Measurements from ENCODE around the gene SPAM1.
"Not testable (repeated sequence)": the region's sequence is repeated elsewhere in the genome, so short reads cannot be mapped to it uniquely, and the experiment has no call there.

Gene SPAM1

DNA sequence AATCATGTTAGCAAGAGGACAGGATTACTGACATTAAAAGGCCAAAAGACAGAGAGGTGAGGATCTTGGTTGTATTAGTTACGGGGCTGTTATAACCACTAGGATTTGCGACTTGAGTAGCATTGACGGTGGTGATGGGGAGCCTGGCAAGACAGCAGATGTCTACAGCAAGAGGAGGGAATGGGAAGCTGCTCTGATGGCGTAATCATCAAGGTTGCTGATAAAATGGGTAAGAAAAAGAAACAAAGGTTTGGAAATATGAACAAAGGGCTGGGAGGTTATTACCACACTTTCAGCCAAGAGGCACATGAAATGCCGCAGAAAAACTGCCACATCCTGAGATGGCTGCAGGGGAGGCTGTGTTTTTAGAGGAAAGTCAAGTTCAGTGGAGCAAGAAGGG lies 73.9 kb downstream of the SPAM1 start:
- no peaks in the 10 kb centered on the region for H3K4me1 ChIP-seq (ENCODE audit: control insufficient read depth in 1 of 2, insufficient read depth in 1 of 2, low read depth in 1 of 2, low read length in 1 of 2)
- H3K9me3 ChIP-seq, result no peaks in the 10 kb centered on the region
- no peak overlapping the region for H3K27ac ChIP-seq
- H3K27me3 ChIP-seq, result no peaks in the 10 kb centered on the region
- H3K36me3 ChIP-seq, result no peaks in the 10 kb centered on the region
- no peak overlapping the region for H3K4me3 ChIP-seq (ENCODE audit: low read depth in 1 of 2, low read length in 1 of 2)
- TF ChIP-seq, protein P1, sequence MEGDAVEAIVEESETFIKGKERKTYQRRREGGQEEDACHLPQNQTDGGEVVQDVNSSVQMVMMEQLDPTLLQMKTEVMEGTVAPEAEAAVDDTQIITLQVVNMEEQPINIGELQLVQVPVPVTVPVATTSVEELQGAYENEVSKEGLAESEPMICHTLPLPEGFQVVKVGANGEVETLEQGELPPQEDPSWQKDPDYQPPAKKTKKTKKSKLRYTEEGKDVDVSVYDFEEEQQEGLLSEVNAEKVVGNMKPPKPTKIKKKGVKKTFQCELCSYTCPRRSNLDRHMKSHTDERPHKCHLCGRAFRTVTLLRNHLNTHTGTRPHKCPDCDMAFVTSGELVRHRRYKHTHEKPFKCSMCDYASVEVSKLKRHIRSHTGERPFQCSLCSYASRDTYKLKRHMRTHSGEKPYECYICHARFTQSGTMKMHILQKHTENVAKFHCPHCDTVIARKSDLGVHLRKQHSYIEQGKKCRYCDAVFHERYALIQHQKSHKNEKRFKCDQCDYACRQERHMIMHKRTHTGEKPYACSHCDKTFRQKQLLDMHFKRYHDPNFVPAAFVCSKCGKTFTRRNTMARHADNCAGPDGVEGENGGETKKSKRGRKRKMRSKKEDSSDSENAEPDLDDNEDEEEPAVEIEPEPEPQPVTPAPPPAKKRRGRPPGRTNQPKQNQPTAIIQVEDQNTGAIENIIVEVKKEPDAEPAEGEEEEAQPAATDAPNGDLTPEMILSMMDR (IDR thresholded peaks at IDR 0.05), result no peak

DNA sequence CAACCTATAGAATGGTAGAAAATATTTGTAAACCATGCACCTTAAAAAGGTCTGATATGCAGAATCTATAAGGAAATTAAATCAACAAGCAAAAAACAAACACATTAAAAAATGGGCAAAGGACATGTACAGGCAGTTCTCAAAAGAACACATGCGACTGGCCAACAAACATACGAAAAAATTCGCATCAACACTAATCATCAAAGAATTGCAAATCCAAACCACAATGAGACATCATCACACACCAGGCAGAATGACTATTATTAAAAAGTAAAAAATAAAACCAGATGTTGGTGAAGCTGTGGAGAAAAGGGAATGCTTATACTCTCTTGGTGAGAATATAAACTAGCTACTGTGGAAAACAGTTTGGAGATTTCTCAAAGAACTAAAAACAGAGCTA lies 74.7 kb downstream of the SPAM1 start:
- no peaks in the 10 kb centered on the region for H3K4me1 ChIP-seq (ENCODE audit: control insufficient read depth in 1 of 2, insufficient read depth in 1 of 2, low read depth in 1 of 2, low read length in 1 of 2)
- TF ChIP-seq, protein P1 (IDR thresholded peaks at IDR 0.05), result no peak
- no peaks in the 10 kb centered on the region for H3K9me3 ChIP-seq
- H3K27me3 ChIP-seq, result no peaks in the 10 kb centered on the region
- H3K4me3 ChIP-seq (ENCODE audit: low read depth in 1 of 2, low read length in 1 of 2), result no peak overlapping the region
- no peaks in the 10 kb centered on the region for H3K36me3 ChIP-seq
- no peak overlapping the region for H3K27ac ChIP-seq

DNA sequence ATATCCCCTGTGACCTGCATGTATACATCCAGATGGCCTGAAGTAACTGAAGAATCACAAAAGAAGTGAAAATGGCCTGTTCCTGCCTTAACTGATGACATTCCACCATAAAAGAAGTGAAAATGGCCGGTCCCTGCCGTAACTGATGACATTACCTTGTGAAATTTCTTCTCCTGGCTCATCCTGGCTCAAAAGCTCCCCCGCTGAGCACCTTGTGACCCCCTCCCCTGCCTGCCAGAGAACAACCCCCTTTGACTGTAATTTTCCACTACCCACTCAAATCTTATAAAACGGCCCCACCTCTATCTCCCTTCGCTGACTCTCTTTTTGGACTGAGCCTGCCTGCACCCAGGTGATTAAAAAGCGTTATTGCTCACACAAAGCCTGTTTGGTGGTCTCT lies 83.3 kb downstream of the SPAM1 start:
- H3K27me3 ChIP-seq; H3K36me3 ChIP-seq; H3K4me3 ChIP-seq (ENCODE audit: low read depth in 1 of 2, low read length in 1 of 2); H3K4me1 ChIP-seq (ENCODE audit: control insufficient read depth in 1 of 2, insufficient read depth in 1 of 2, low read depth in 1 of 2, low read length in 1 of 2); H3K9me3 ChIP-seq; H3K27ac ChIP-seq: not testable (repeated sequence)

GRCh38 chr7:124009321-124009720 lies 84.3 kb downstream of the SPAM1 start:
- Histone ChIP-seq H3K27ac (no peak overlapping the region), H3K36me3 (no peaks in the 10 kb centered on the region), H3K27me3 (no peaks in the 10 kb centered on the region), H3K9me3 (no peaks in the 10 kb centered on the region), H3K4me3 (ENCODE audit: low read depth in 1 of 2, low read length in 1 of 2) (no peak overlapping the region), H3K4me1 (ENCODE audit: control insufficient read depth in 1 of 2, insufficient read depth in 1 of 2, low read depth in 1 of 2, low read length in 1 of 2) (no peaks in the 10 kb centered on the region)
- TF ChIP-seq, protein P1 (IDR thresholded peaks at IDR 0.05), result no peak

Measured in neutrophil (primary cell).